Breast epithelium (tissue), 4 donors: ENCODE results near the gene PPP5C. TPM values are rescaled to one million over a fixed set of nuclear protein-coding genes. Genes with fewer than 3 reads are reported as not detected.

Experiments
- DNase-seq, 2 donors: peaks; one replicate each; pipeline ENCODE4 v3.0.0-alpha.2; 2019; ENCODE audit warnings: low spot score in 2 of 2
- H3K27ac ChIP-seq, 2 donors: fragments of 200-600 bp; sonication (generic) in 1 of 2; one replicate each; pipeline ENCODE4 v1.5.1; 2016 to 2019; ENCODE audit warnings: mild to moderate bottlenecking in 1 of 2
- H3K27me3 ChIP-seq, 2 donors: fragments of 200-600 bp; sonication (generic) in 1 of 2; one replicate each; pipeline versions ENCODE4 v1.5.1 to v1.6.0; 2017 to 2019; ENCODE audit warnings: control low read depth in 1 of 2, mild to moderate bottlenecking in 1 of 2
- H3K36me3 ChIP-seq: fragments of 200-600 bp; one replicate; pipeline ENCODE4 v1.5.1; 2019
- H3K4me1 ChIP-seq, 2 donors: fragments of 200-600 bp; sonication (generic); one replicate each; pipeline ENCODE4 v1.5.1; 2016 to 2019; ENCODE audit warnings: control low read depth in 1 of 2
- H3K4me3 ChIP-seq, 3 donors: fragments of 200-600 bp; sonication (generic); 1 replicate in 2 of 3; 2 replicates in 1 of 3; pipeline ENCODE4 v1.5.1; 2016 to 2019; ENCODE audit warnings: mild to moderate bottlenecking in 3 of 3, moderate library complexity in 2 of 3
- H3K9me3 ChIP-seq, 2 donors: fragments of 200-600 bp; sonication (generic) in 1 of 2; one replicate each; pipeline ENCODE4 v1.5.1; 2016 to 2019; ENCODE audit warnings: control low read depth in 1 of 2
- CTCF ChIP-seq, 3 donors: fragments of 450-650 bp; IDR thresholded peaks; one replicate each; pipeline ENCODE4 v1.5.1; 2016 to 2017; ENCODE audit warnings: antibody characterized with exemption in 3 of 3, mild to moderate bottlenecking in 3 of 3, moderate library complexity in 3 of 3
- POLR2A ChIP-seq: fragments of 450-650 bp; IDR thresholded peaks from one replicate; pipeline ENCODE4 v1.6.1; 2016; ENCODE audit warnings: antibody characterized with exemption, mild to moderate bottlenecking, moderate library complexity
- POLR2AphosphoS5 ChIP-seq, 3 donors: sonication (generic); formaldehyde crosslinking; IDR thresholded peaks; one replicate each; pipeline ENCODE4 v1.6.1; 2017; ENCODE audit warnings: antibody characterized with exemption in 3 of 3
- intact Hi-C: fragments of 100-400 bp; cut with DNase I; formaldehyde crosslinking; loops from one replicate; pipeline ENCODE4 v1.15.1; 2023; ENCODE audit warnings: low total_unique reads
- total RNA-seq, 3 donors: library from RNA; depleted of rRNA; stranded (reverse); fragments of >200 nt; gene quantifications; one replicate each; pipeline ENCODE4 v1.1.0, GENCODE V29; 2016

Gene PPP5C
- total RNA-seq, 3 donors from 2014 or later, result 41.3 to 72.4 (median 58.7) TPM

- peaks cover 0 to 3% of the 10 kb centered on the region in 2 donors for H3K4me1 ChIP-seq
- DNase-seq, result no peak
- no peak overlapping the region for H3K4me3 ChIP-seq
- H3K27me3 ChIP-seq, result no peaks in the 10 kb centered on the region
- no peak overlapping the region for H3K27ac ChIP-seq
- intact Hi-C loops, result no loop called here
- H3K36me3 ChIP-seq, result no peaks in the 10 kb centered on the region
- TF ChIP-seq POLR2AphosphoS5 (IDR thresholded peaks at IDR 0.05), result no peak
- TF ChIP-seq POLR2A, result no peak
- TF ChIP-seq CTCF (IDR thresholded peaks at IDR 0.05), result no peak
- H3K9me3 ChIP-seq, result no peaks in the 10 kb centered on the region
These were observed 2.5 kb upstream of the PPP5C start for GRCh38 chr19:46344363-46344762.

GRCh38 chr19:46345157-46345556 is 1.7 kb upstream of the PPP5C start:
- Histone ChIP-seq H3K4me1 (peaks cover 0 to 8% of the 10 kb centered on the region in 2 donors), H3K9me3 (no peaks in the 10 kb centered on the region), H3K27me3 (no peaks in the 10 kb centered on the region), H3K36me3 (no peaks in the 10 kb centered on the region), H3K4me3 (no peak overlapping the region), H3K27ac (no peak overlapping the region)
- intact Hi-C loops, result no loop called here
- no peak for DNase-seq
- TF ChIP-seq POLR2AphosphoS5 (IDR thresholded peaks at IDR 0.05) (no peak), POLR2A (no peak), CTCF (IDR thresholded peaks at IDR 0.05) (no peak)

- DNase-seq, result no peak
These were observed 641 bp downstream of the PPP5C start for GRCh38 chr19:46347572-46347883.

GRCh38 chr19:46347985-46348384 is 1.1 kb downstream of the PPP5C start:
- TF ChIP-seq POLR2A (no peak), CTCF (IDR thresholded peaks at IDR 0.05) (no peak), POLR2AphosphoS5 (IDR thresholded peaks at IDR 0.05) (no peak)
- no peaks in the 10 kb centered on the region for H3K36me3 ChIP-seq
- no peaks in the 10 kb centered on the region for H3K27me3 ChIP-seq
- H3K4me1 ChIP-seq, result peaks cover 7 to 23% of the 10 kb centered on the region in 2 donors
- H3K27ac ChIP-seq, result no peak overlapping the region
- intact Hi-C loops, result no loop called here
- DNase-seq, result no peak
- peak overlapping the region in 2 of 3 donors; percentile 86 to 95 for H3K4me3 ChIP-seq
- no peaks in the 10 kb centered on the region for H3K9me3 ChIP-seq

More at GRCh38 chr19:46347572-46347883, 641 bp downstream of the PPP5C start:
- Histone ChIP-seq H3K27me3 (no peaks in the 10 kb centered on the region), H3K36me3 (no peaks in the 10 kb centered on the region), H3K9me3 (no peaks in the 10 kb centered on the region), H3K27ac (peak overlapping the region; percentile 82 to 84), H3K4me1 (peaks cover 7 to 23% of the 10 kb centered on the region in 2 donors), H3K4me3 (peak overlapping the region; percentile 86 to 95 (median 91))
- intact Hi-C loops, result no loop called here
- TF ChIP-seq CTCF (IDR thresholded peaks at IDR 0.05), result no peak
- no peak for TF ChIP-seq POLR2AphosphoS5 (IDR thresholded peaks at IDR 0.05)
- TF ChIP-seq POLR2A, result no peak

GRCh38 chr19:46349311-46349993 is 2.6 kb downstream of the PPP5C start:
- intact Hi-C loops, result no loop called here
- Histone ChIP-seq H3K36me3 (no peaks in the 10 kb centered on the region), H3K27me3 (no peaks in the 10 kb centered on the region), H3K9me3 (no peaks in the 10 kb centered on the region), H3K27ac (peak overlapping the region; percentile 71 to 86), H3K4me1 (peaks cover 7 to 23% of the 10 kb centered on the region in 2 donors), H3K4me3 (peak overlapping the region in 1 of 3 donors; percentile 12)
- DNase-seq, result no peak
- TF ChIP-seq POLR2AphosphoS5 (IDR thresholded peaks at IDR 0.05) (no peak), POLR2A (no peak), CTCF (IDR thresholded peaks at IDR 0.05) (no peak)
